Keratinocyte (primary cell): ENCODE results near the gene TLR6. TPM values are rescaled to one million over a fixed set of nuclear protein-coding genes. Genes with fewer than 3 reads are reported as not detected.

Experiments
- DNase-seq: peaks from one replicate; pipeline ENCODE4 v3.0.0-alpha.2; 2011; ENCODE audit warnings: low read depth, missing footprints, low spot score
- FAIRE-seq: peaks from 2 replicates; lab custom pipeline; 2011; peaks lifted over from hg19 to GRCh38; lab: Jason Lieb, UNC
- H2AFZ ChIP-seq: 2 replicates; pipeline ENCODE4 v1.6.0; 2012; ENCODE audit warnings: low read length, control low read depth, inconsistent platforms; ENCODE audit not compliant: control insufficient read depth
- H3K27ac ChIP-seq: 2 replicates; pipeline ENCODE4 v1.5.1; 2011; ENCODE audit warnings: low read length; ENCODE audit not compliant: control insufficient read depth, insufficient read depth
- H3K27me3 ChIP-seq: 3 replicates; pipeline ENCODE4 v1.6.0; 2011; ENCODE audit warnings: low read length; ENCODE audit not compliant: control insufficient read depth, insufficient read depth; ENCODE audit errors: extremely low read depth
- H3K36me3 ChIP-seq, 2 experiments: 2 replicates in 1 of 2; 3 replicates in 1 of 2; pipeline ENCODE4 v1.5.1; 2011; ENCODE audit warnings: low read length in 2 of 2, mild to moderate bottlenecking in 1 of 2; ENCODE audit not compliant: control insufficient read depth in 2 of 2, insufficient read depth in 2 of 2; ENCODE audit errors: extremely low read depth in 1 of 2
- H3K4me1 ChIP-seq: 3 replicates; pipeline ENCODE4 v1.5.1; 2011; ENCODE audit warnings: low read length; ENCODE audit not compliant: control insufficient read depth, insufficient read depth; ENCODE audit errors: extremely low read depth
- H3K4me2 ChIP-seq: 3 replicates; pipeline ENCODE4 v1.6.0; 2011; ENCODE audit warnings: low read depth, low read length; ENCODE audit not compliant: control insufficient read depth, insufficient read depth; ENCODE audit errors: extremely low read depth
- H3K4me3 ChIP-seq, 3 experiments: fragments of 200-600 bp in 1 of 3; sonication (generic) in 1 of 3; 2 replicates in 2 of 3; 3 replicates in 1 of 3; pipeline ENCODE4 v1.5.1; 2011 to 2016; ENCODE audit warnings: low read length in 3 of 3, mild to moderate bottlenecking in 3 of 3, control low read depth in 2 of 3, inconsistent platforms in 1 of 3, low read depth in 1 of 3, mixed read lengths in 1 of 3, mixed run types in 1 of 3, moderate library complexity in 1 of 3; ENCODE audit not compliant: control insufficient read depth in 2 of 3, insufficient read depth in 2 of 3; ENCODE audit errors: extremely low read depth in 1 of 3
- H3K79me2 ChIP-seq: 2 replicates; pipeline ENCODE4 v1.6.0; 2012; ENCODE audit warnings: low read length; ENCODE audit not compliant: control insufficient read depth, insufficient read depth
- H3K9ac ChIP-seq: 3 replicates; pipeline ENCODE4 v1.6.0; 2011; ENCODE audit warnings: low read length; ENCODE audit not compliant: control insufficient read depth, insufficient read depth; ENCODE audit errors: extremely low read depth
- H3K9me1 ChIP-seq: 3 replicates; pipeline ENCODE4 v1.6.0; 2011; ENCODE audit warnings: low read length; ENCODE audit not compliant: control insufficient read depth, insufficient read depth; ENCODE audit errors: extremely low read depth
- H3K9me3 ChIP-seq: 2 replicates; pipeline ENCODE4 v1.5.1; 2012; ENCODE audit warnings: low read depth, low read length; ENCODE audit not compliant: control insufficient read depth
- H4K20me1 ChIP-seq: 3 replicates; pipeline ENCODE4 v1.6.0; 2011; ENCODE audit warnings: low read length; ENCODE audit not compliant: control insufficient read depth, insufficient read depth; ENCODE audit errors: extremely low read depth
- CTCF ChIP-seq, 3 experiments: IDR thresholded peaks in 1 of 3; conservative IDR thresholded peaks in 1 of 3; optimal IDR thresholded peaks in 1 of 3; 2 replicates in 2 of 3; 3 replicates in 1 of 3; pipeline versions ENCODE3 to v1.5.1; 2011; ENCODE audit warnings: low read length in 3 of 3, mild to moderate bottlenecking in 3 of 3, moderate library complexity in 2 of 3, control low read depth in 1 of 3, inconsistent platforms in 1 of 3; ENCODE audit not compliant: insufficient read depth in 2 of 3; ENCODE audit errors: extremely low read depth in 1 of 3
- EZH2 ChIP-seq: IDR thresholded peaks from one replicate; pipeline ENCODE4 v1.6.1; 2012; ENCODE audit warnings: inconsistent platforms, mild to moderate bottlenecking, low read length, moderate library complexity
- dilution Hi-C: fragments of 300-500 bp; cut with MboI; formaldehyde crosslinking; loops from one replicate; pipeline ENCODE4 v1.7.0; 2020; ENCODE audit warnings: low sequenced_read_pairs; ENCODE audit not compliant: extremely low pct_ligation_motif_present
- polyA plus RNA-seq, 5 experiments: library from polyadenylated mRNA; depleted of rRNA in 3 of 5; stranded (reverse) in 3 of 5; stranded (forward) in 1 of 5; unstranded in 1 of 5; fragments of >200 nt; gene quantifications; 1 replicate in 1 of 5; 2 replicates in 3 of 5; 3 replicates in 1 of 5; pipeline versions ENCODE4 v1.2.1 to v1.2.3, GENCODE V29; 2011 to 2012; ENCODE audit warnings: missing spikeins in 2 of 5, low read depth in 1 of 5, low replicate concordance in 1 of 5

Gene TLR6
- polyA plus RNA-seq, 1 donor (not counting 4 experiments of a cell fraction or from before 2014, with no cell fraction given): 1.3 TPM

GRCh38 chr4:38832624-38833528 is 23.7 kb downstream of the TLR6 start:
- no peak overlapping the region for H3K27ac ChIP-seq

GRCh38 chr4:38832206-38832605 is 24.4 kb downstream of the TLR6 start:
- H3K79me2 ChIP-seq: no peaks in the 10 kb centered on the region
- H3K4me1 ChIP-seq: no peaks in the 10 kb centered on the region
- H3K27me3 ChIP-seq: no peaks in the 10 kb centered on the region
- FAIRE-seq (no peak), DNase-seq (no peak)
- H3K27ac ChIP-seq: no peak overlapping the region
- no peak overlapping the region for H3K4me2 ChIP-seq
- no peak for TF ChIP-seq EZH2
- no peak for TF ChIP-seq CTCF (optimal IDR thresholded peaks at IDR 0.05 in 1 of 3, IDR thresholded peaks at IDR 0.05 in 1 of 3, conservative IDR thresholded peaks at IDR 0.05 in 1 of 3; ENCODE audit: extremely low read depth in 1 of 3, insufficient read depth in 2 of 3, low read length in 3 of 3)
- H4K20me1 ChIP-seq: no peaks in the 10 kb centered on the region
- no peak overlapping the region for H3K9ac ChIP-seq
- dilution Hi-C loops: no loop called here
- H3K36me3 ChIP-seq: no peaks in the 10 kb centered on the region
- H2AFZ ChIP-seq: no peak overlapping the region
- H3K9me1 ChIP-seq: no peaks in the 10 kb centered on the region
- no peak overlapping the region for H3K4me3 ChIP-seq
- H3K9me3 ChIP-seq: no peaks in the 10 kb centered on the region

More at GRCh38 chr4:38832624-38833528, 23.7 kb downstream of the TLR6 start:
- Histone ChIP-seq H3K4me3 (no peak overlapping the region), H2AFZ (no peak overlapping the region), H3K9me1 (no peaks in the 10 kb centered on the region), H3K36me3 (no peaks in the 10 kb centered on the region), H3K4me1 (peaks cover 5% of the 10 kb centered on the region), H3K9me3 (no peaks in the 10 kb centered on the region), H3K4me2 (no peak overlapping the region), H3K9ac (no peak overlapping the region), H3K27me3 (no peaks in the 10 kb centered on the region), H4K20me1 (no peaks in the 10 kb centered on the region), H3K79me2 (no peaks in the 10 kb centered on the region)
- DNase-seq (no peak), FAIRE-seq (no peak)
- peak; percentile 13 to 39 (median 20) for TF ChIP-seq CTCF (optimal IDR thresholded peaks at IDR 0.05 in 1 of 3, IDR thresholded peaks at IDR 0.05 in 1 of 3, conservative IDR thresholded peaks at IDR 0.05 in 1 of 3; ENCODE audit: extremely low read depth in 1 of 3, insufficient read depth in 2 of 3, low read length in 3 of 3)
- TF ChIP-seq EZH2: no peak
- dilution Hi-C loops: no loop called here
